IMR-90 (cell line): Measurements from ENCODE around the gene GADD45GIP1. TPM values are rescaled to one million over a fixed set of nuclear protein-coding genes. Genes with fewer than 3 reads are reported as not detected.

Experiments
- ATAC-seq: fragments of 200-7000 bp; cut with Tn5 transposase; 2 replicates; pipeline ENCODE4 v1.9.1; 2020; ENCODE audit warnings: low read depth, mild to moderate bottlenecking, moderate library complexity
- BruUV-seq: library from RNA; stranded (reverse); fragments of 400-500 nt; replicated peaks from 2 replicates; lab custom pipeline; 2021; lab: Mats Ljungman, UMichigan
- CTCF ChIA-PET: fragments of 300-600 bp; formaldehyde crosslinking; extraction: SDS; loops from one replicate; lab custom pipeline; 2021; ENCODE audit warnings: antibody characterized with exemption; lab: Yijun Ruan, JAX
- POLR2A ChIA-PET: fragments of 300-600 bp; sonication (Branson Sonifier 250); formaldehyde crosslinking; loops from one replicate; lab custom pipeline; 2022; ENCODE audit warnings: antibody characterized with exemption; ENCODE audit not compliant: unreplicated experiment; lab: Charles Lee
- DNase-seq: peaks from one replicate; pipeline ENCODE4 v3.0.0; 2013
- H2AFZ ChIP-seq: replicated peaks from 2 replicates; pipeline ENCODE3; 2013; ENCODE audit warnings: low read length, mild to moderate bottlenecking; ENCODE audit not compliant: poor library complexity
- H2AK5ac ChIP-seq: 2 replicates; pipeline ENCODE4 v1.6.1; 2013; ENCODE audit warnings: low read depth, low read length, inconsistent platforms
- H2AK9ac ChIP-seq: replicated peaks from 2 replicates; pipeline ENCODE3; 2013; ENCODE audit warnings: mild to moderate bottlenecking, low read depth, low read length, moderate library complexity; ENCODE audit not compliant: poor library complexity
- H2BK120ac ChIP-seq: 2 replicates; pipeline ENCODE4 v1.6.1; 2013; ENCODE audit warnings: low read depth, low read length, inconsistent platforms
- H2BK15ac ChIP-seq: 3 replicates; pipeline ENCODE4 v1.6.1; 2013; ENCODE audit warnings: low read depth, low read length, inconsistent platforms
- H2BK20ac ChIP-seq: 2 replicates; pipeline ENCODE4 v1.6.1; 2013; ENCODE audit warnings: low read depth, mild to moderate bottlenecking, inconsistent platforms, low read length, moderate library complexity
- H2BK5ac ChIP-seq: 2 replicates; pipeline ENCODE4 v1.6.1; 2013; ENCODE audit warnings: mild to moderate bottlenecking, low read depth, low read length, inconsistent platforms; ENCODE audit not compliant: poor library complexity, severe bottlenecking
- H3K14ac ChIP-seq: replicated peaks from 2 replicates; pipeline ENCODE4 v1.6.1; 2013; ENCODE audit warnings: low read depth, low read length, inconsistent platforms
- H3K18ac ChIP-seq: 2 replicates; pipeline ENCODE4 v1.6.1; 2013; ENCODE audit warnings: low read depth, low read length, control low read depth
- H3K23ac ChIP-seq: 2 replicates; pipeline ENCODE4 v1.6.1; 2013; ENCODE audit warnings: low read depth, low read length, inconsistent platforms
- H3K27ac ChIP-seq: 2 replicates; pipeline ENCODE4 v1.5.1; 2013; ENCODE audit warnings: mild to moderate bottlenecking, control low read depth, low read length; ENCODE audit not compliant: insufficient read depth
- H3K27me3 ChIP-seq: 2 replicates; pipeline ENCODE4 v1.6.1; 2013; ENCODE audit warnings: low read length; ENCODE audit not compliant: control insufficient read depth, insufficient read depth
- H3K36me3 ChIP-seq: 2 replicates; pipeline ENCODE4 v1.6.1; 2013; ENCODE audit warnings: low read length, mixed read lengths; ENCODE audit not compliant: control insufficient read depth, insufficient read depth
- H3K4ac ChIP-seq: 2 replicates; pipeline ENCODE4 v1.6.1; 2013; ENCODE audit warnings: low read depth, low read length, inconsistent platforms
- H3K4me1 ChIP-seq: 2 replicates; pipeline ENCODE4 v1.6.1; 2013; ENCODE audit warnings: low read length, mixed read lengths; ENCODE audit not compliant: control insufficient read depth, insufficient read depth
- H3K4me2 ChIP-seq: 2 replicates; pipeline ENCODE4 v1.6.1; 2013; ENCODE audit warnings: low read depth, mild to moderate bottlenecking, control low read depth, low read length, moderate library complexity
- H3K4me3 ChIP-seq: 2 replicates; pipeline ENCODE4 v1.5.1; 2013; ENCODE audit warnings: low read depth, mild to moderate bottlenecking, control low read depth, low read length, moderate library complexity; ENCODE audit not compliant: insufficient read depth
- H3K56ac ChIP-seq: 2 replicates; pipeline ENCODE4 v1.6.1; 2013; ENCODE audit warnings: low read length, inconsistent platforms; ENCODE audit not compliant: insufficient read depth; ENCODE audit errors: extremely low read depth
- H3K79me1 ChIP-seq, 2 experiments: 2 replicates each; pipeline ENCODE4 v1.6.1; 2013; ENCODE audit warnings: low read length in 2 of 2, inconsistent platforms in 1 of 2, low read depth in 1 of 2
- H3K9ac ChIP-seq: 2 replicates; pipeline ENCODE4 v1.6.1; 2013; ENCODE audit warnings: low read depth, low read length, control low read depth
- H3K9me1 ChIP-seq: 2 replicates; pipeline ENCODE4 v1.6.1; 2013; ENCODE audit warnings: low read length, inconsistent platforms; ENCODE audit not compliant: insufficient read depth
- H3K9me3 ChIP-seq: 2 replicates; pipeline ENCODE4 v1.6.1; 2013; ENCODE audit warnings: low read length; ENCODE audit not compliant: control insufficient read depth, insufficient read depth
- H4K20me1 ChIP-seq: 2 replicates; pipeline ENCODE4 v1.6.1; 2013; ENCODE audit warnings: low read length, inconsistent platforms; ENCODE audit not compliant: insufficient read depth
- H4K5ac ChIP-seq: 2 replicates; pipeline ENCODE4 v1.6.1; 2013; ENCODE audit warnings: mild to moderate bottlenecking, low read depth, low read length, control low read depth
- H4K8ac ChIP-seq, 2 experiments: 2 replicates each; pipeline ENCODE4 v1.6.1; 2013; ENCODE audit warnings: low read depth in 2 of 2, low read length in 2 of 2, control low read depth in 1 of 2, inconsistent platforms in 1 of 2
- H4K91ac ChIP-seq: 2 replicates; pipeline ENCODE4 v1.6.1; 2013; ENCODE audit warnings: low read depth, low read length, inconsistent platforms; ENCODE audit not compliant: insufficient read depth
- ELK1 ChIP-seq: fragments of 150-350 bp; IDR thresholded peaks from 2 replicates; pipeline ENCODE4 v1.6.1; 2016; ENCODE audit warnings: low read depth, mild to moderate bottlenecking, low read length, moderate library complexity, borderline replicate concordance
- FOS ChIP-seq: fragments of 150-350 bp; IDR thresholded peaks from 2 replicates; pipeline ENCODE4 v1.6.1; 2016; ENCODE audit warnings: low read depth, low read length
- MAZ ChIP-seq: IDR thresholded peaks from 2 replicates; pipeline ENCODE4 v1.6.1; 2012; ENCODE audit warnings: low read depth, mild to moderate bottlenecking, low read length, improper control_type of control experiment, moderate library complexity, borderline replicate concordance
- RAD21 ChIP-seq: IDR thresholded peaks from 2 replicates; pipeline ENCODE4 v1.6.1; 2012; ENCODE audit warnings: low read length, improper control_type of control experiment
- RFX5 ChIP-seq: IDR thresholded peaks from 2 replicates; pipeline ENCODE4 v1.8.0; 2012; ENCODE audit warnings: low read depth, mild to moderate bottlenecking, low read length, moderate library complexity
- SMC3 ChIP-seq: fragments of 150-350 bp; IDR thresholded peaks from 2 replicates; pipeline ENCODE4 v1.6.1; 2016; ENCODE audit warnings: low read depth, mild to moderate bottlenecking, antibody characterized with exemption, low read length, moderate library complexity
- USF2 ChIP-seq: fragments of 150-350 bp; IDR thresholded peaks from 2 replicates; pipeline ENCODE4 v1.6.1; 2017; ENCODE audit warnings: mild to moderate bottlenecking, antibody characterized with exemption, low read length, low read depth
- WGBS, 2 experiments: methylation state at CpG; one replicate each; pipeline versions ENCODE4 v1.1.5 to v1.1.7; 2013; ENCODE audit warnings: missing lambda C conversion rate in 2 of 2; ENCODE audit not compliant: insufficient read length in 1 of 2; ENCODE audit errors: extremely low coverage in 2 of 2; 5-methylcytosine and 5-hydroxymethylcytosine counted together
- dilution Hi-C: fragments of 300-500 bp; cut with HindIII; formaldehyde crosslinking; loops from one replicate; pipeline ENCODE4 v1.14.3; 2018; ENCODE audit warnings: low sequenced_read_pairs; ENCODE audit not compliant: unreplicated experiment
- in situ Hi-C: fragments of 300-500 bp; cut with MboI; formaldehyde crosslinking; loops from 3 replicates; pipeline ENCODE4 v1.14.3; 2019; ENCODE audit warnings: low sequenced_read_pairs, inconsistent platforms, mixed read lengths
- intact Hi-C: fragments of 100-400 bp; cut with micrococcal nuclease; formaldehyde crosslinking; loops from 2 replicates; pipeline ENCODE4 v1.10.0; 2022
- polyA plus RNA-seq, 3 experiments: library from polyadenylated mRNA; depleted of rRNA; stranded (reverse); fragments of >200 nt; gene quantifications; 2 replicates each; pipeline ENCODE4 v1.2.3, GENCODE V29; 2012; ENCODE audit warnings: low replicate concordance in 1 of 3
- total RNA-seq: library from RNA; depleted of rRNA; stranded (reverse); fragments of >200 nt; gene quantifications from 2 replicates; pipeline ENCODE4 v1.2.3, GENCODE V29; 2012

GADD45GIP1 gene
- total and polyA plus RNA-seq, 2 of the 4 experiments (the other 2 are of a cell fraction): 13.3 to 42.4 TPM

- Histone ChIP-seq H3K4me3 (no peak overlapping the region), H3K9me1 (0 out of 2 replicates have a peak, but pooled peaks cover 4% of the 10 kb centered on the region), H3K27me3 (no peaks in the 10 kb centered on the region), H3K23ac (no peak overlapping the region; the same call in 1 of the 2 replicates), H3K4me1 (peaks cover 3% of the 10 kb centered on the region; the same call in 1 of the 2 replicates), H2BK120ac (no peak overlapping the region), H2BK20ac (no peak overlapping the region), H3K27ac (no peak overlapping the region), H3K14ac (no peak overlapping the region), H3K18ac (no peak overlapping the region), H4K8ac (peak overlapping the region in 1 of 2 experiments; percentile 61; a peak in 1 of 4 replicates), H3K56ac (no peak overlapping the region), H3K4me2 (no peak overlapping the region), H2BK5ac (no peak overlapping the region), H4K5ac (no peak overlapping the region), H2AK9ac (peak overlapping the region; percentile 91), H2AK5ac (peak overlapping the region; percentile 90), H3K4ac (peak overlapping the region; percentile 63; the same call in 1 of the 2 replicates), H4K91ac (no peak overlapping the region), H2AFZ (peak overlapping the region; percentile 69), H3K36me3 (no peaks in the 10 kb centered on the region), H3K79me1 (no peaks in the 10 kb centered on the region; a peak in 1 of 4 replicates), H4K20me1 (no peaks in the 10 kb centered on the region), H3K9me3 (no peaks in the 10 kb centered on the region), H3K9ac (no peak overlapping the region), H2BK15ac (peak overlapping the region; percentile 37; the same call in 1 of the 3 replicates)
- no TSS peak for BruUV-seq
- ChIA-PET CTCF (interaction anchor here (1.0 to 4.3 kb wide), 2 partner anchors 20 to 77 kb away, joined by 3 to 25 read pairs; no protein-coding TSS in a partner anchor), POLR2A (no interaction called here)
- 53% methylated on average over 3 of the region's 10 CpGs; no CpG with 5 or more reads in 1 of the 2 experiments for whole genome bisulfite sequencing, 2 experiments
- no peak for DNase-seq
- in situ Hi-C loops (loop anchor here (5.0 to 25.0 kb wide), 2 partner anchors 108 to 753 kb away; a partner anchor contains a TSS), dilution Hi-C loops (no loop called here), intact Hi-C loops (loop anchor here (5.0 kb wide), 1 partner anchor 48 kb away; no protein-coding TSS in a partner anchor)
- ATAC-seq: no peak
- TF ChIP-seq SMC3: no peak
- TF ChIP-seq USF2: no peak
- TF ChIP-seq FOS: no peak
- no peak for TF ChIP-seq RFX5
- TF ChIP-seq RAD21: no peak
- no peak for TF ChIP-seq MAZ
- TF ChIP-seq ELK1: no peak
Measured at GRCh38 chr19:12984683-12985048, 27.6 kb upstream of the GADD45GIP1 start.
